Measurements from ENCODE around the gene KCNK10.

The KCNK10 gene, protein sequence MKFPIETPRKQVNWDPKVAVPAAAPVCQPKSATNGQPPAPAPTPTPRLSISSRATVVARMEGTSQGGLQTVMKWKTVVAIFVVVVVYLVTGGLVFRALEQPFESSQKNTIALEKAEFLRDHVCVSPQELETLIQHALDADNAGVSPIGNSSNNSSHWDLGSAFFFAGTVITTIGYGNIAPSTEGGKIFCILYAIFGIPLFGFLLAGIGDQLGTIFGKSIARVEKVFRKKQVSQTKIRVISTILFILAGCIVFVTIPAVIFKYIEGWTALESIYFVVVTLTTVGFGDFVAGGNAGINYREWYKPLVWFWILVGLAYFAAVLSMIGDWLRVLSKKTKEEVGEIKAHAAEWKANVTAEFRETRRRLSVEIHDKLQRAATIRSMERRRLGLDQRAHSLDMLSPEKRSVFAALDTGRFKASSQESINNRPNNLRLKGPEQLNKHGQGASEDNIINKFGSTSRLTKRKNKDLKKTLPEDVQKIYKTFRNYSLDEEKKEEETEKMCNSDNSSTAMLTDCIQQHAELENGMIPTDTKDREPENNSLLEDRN

GRCh38 chr14:88323086-88323522 is at the start of gene KCNK10:
KCNK10 (minus strand) TSS chr14:88323269; CDS start chr14:88322798, 471 bp downstream.
- H3K4me3 ChIP-seq (replicated peaks; ENCODE audit: low read depth, low read length), result no peak within 1 kb of the TSS
- TF ChIP-seq CTCF (IDR thresholded peaks at IDR 0.05; ENCODE audit: low read length, missing control alignments), result no peak
- no peak for DNase-seq (ENCODE audit: low read depth)

DNA sequence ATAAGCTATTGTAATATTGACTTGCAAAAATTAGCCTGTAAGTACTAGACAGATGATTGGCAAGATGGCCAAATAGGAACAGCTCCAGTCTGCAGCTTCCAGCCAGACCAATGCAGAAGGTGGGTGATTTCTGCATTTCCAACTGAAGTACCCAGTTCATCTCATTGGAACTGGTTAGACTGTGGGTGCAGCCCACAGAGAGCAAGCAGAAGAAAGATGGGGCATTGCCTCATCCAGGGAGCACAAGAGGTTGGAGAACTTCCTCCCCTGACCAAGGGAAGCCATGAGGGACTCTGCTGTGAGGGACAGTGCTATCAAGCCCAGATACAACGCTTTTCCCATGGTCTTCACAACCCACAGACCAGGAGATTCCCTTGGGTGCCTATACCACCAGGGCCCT is 46.4 kb upstream of the KCNK10 start:
- H3K4me3 ChIP-seq (replicated peaks; ENCODE audit: low read depth, low read length), result no peak overlapping the region
- TF ChIP-seq CTCF (IDR thresholded peaks at IDR 0.05; ENCODE audit: low read length, missing control alignments), result no peak
- no peak for DNase-seq (ENCODE audit: low read depth)

GRCh38 chr14:88364710-88365413 is 41.8 kb upstream of the KCNK10 start:
- no peak for TF ChIP-seq CTCF (IDR thresholded peaks at IDR 0.05; ENCODE audit: low read length, missing control alignments)
- no peak overlapping the region for H3K4me3 ChIP-seq (replicated peaks; ENCODE audit: low read depth, low read length)
- no peak for DNase-seq (ENCODE audit: low read depth)

- no peak for TF ChIP-seq CTCF (IDR thresholded peaks at IDR 0.05; ENCODE audit: low read length, missing control alignments)
- DNase-seq (ENCODE audit: low read depth), result no peak
- no peak overlapping the region for H3K4me3 ChIP-seq (replicated peaks; ENCODE audit: low read depth, low read length)
These were observed 40.6 kb upstream of the KCNK10 start for GRCh38 chr14:88363644-88364043.

DNA sequence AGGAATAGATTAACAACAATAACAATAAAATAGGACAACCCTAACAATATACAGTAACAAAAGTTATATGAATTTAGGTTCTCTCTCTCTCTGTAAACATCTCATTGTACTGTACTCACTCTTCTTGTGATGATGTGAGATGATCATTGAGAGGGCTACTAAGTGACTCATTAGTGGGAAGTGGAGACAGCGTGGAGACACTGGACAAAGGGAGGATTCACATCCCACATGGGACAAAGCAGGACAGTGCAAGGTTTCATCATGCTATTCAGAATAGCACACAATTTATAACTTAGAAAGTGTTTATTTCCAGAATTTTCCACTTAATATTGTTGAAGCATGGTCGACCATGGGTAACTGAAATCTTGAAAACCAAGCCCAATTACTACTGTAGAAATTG is 36.4 kb upstream of the KCNK10 start:
- TF ChIP-seq CTCF (IDR thresholded peaks at IDR 0.05; ENCODE audit: low read length, missing control alignments), result no peak
- DNase-seq (ENCODE audit: low read depth), result no peak
- no peak overlapping the region for H3K4me3 ChIP-seq (replicated peaks; ENCODE audit: low read depth, low read length)

DNA sequence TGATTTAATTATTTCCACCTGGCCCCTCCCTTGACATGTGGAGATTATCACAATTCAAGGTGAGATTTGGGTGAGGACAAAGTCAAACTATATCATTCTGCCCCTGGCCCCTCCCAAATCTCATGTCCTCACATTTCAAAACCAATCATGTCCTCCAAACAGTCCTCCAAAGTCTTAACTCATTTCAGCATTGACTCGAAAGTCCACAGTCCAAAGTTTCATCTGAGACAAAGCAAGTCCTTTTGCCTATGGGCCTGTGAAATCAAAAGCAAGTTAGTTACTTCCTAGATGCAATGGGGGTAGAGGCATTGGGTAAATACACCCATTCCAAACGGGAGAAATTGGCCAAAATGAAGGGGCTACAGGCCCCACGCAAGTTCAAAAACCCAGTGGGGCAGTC is 31.3 kb upstream of the KCNK10 start:
- no peak overlapping the region for H3K4me3 ChIP-seq (replicated peaks; ENCODE audit: low read depth, low read length)
- no peak for DNase-seq (ENCODE audit: low read depth)
- TF ChIP-seq CTCF (IDR thresholded peaks at IDR 0.05; ENCODE audit: low read length, missing control alignments), result no peak

All from fibroblast of pulmonary artery (primary cell).